Type B pancreatic cell (in vitro differentiated cells): ENCODE data around the gene TRMT11. TPM values are rescaled to one million over a fixed set of nuclear protein-coding genes. Genes with fewer than 3 reads are reported as not detected.
"Not testable (repeated sequence)": the region's sequence is repeated elsewhere in the genome, so short reads cannot be mapped to it uniquely, and the experiment has no call there.

ENCODE experiments used
- DNase-seq: peaks from one replicate; pipeline ENCODE4 v3.0.0; 2021; ENCODE audit warnings: mixed read lengths; ENCODE audit not compliant: unreplicated experiment; ENCODE audit errors: extremely low spot score
- H3K27ac Mint-ChIP-seq: 2 replicates; pipeline ENCODE4 v1.8.0; 2021; ENCODE audit warnings: mild to moderate bottlenecking, mixed read lengths
- H3K27me3 Mint-ChIP-seq: 2 replicates; pipeline ENCODE4 v1.8.0; 2021; ENCODE audit warnings: mixed read lengths
- H3K36me3 Mint-ChIP-seq: 2 replicates; pipeline ENCODE4 v1.8.0; 2021; ENCODE audit warnings: mixed read lengths
- H3K4me1 Mint-ChIP-seq: one replicate; pipeline ENCODE4 v1.8.0; 2021; ENCODE audit warnings: mixed read lengths; ENCODE audit not compliant: unreplicated experiment
- H3K4me3 Mint-ChIP-seq: 2 replicates; pipeline ENCODE4 v1.8.0; 2021; ENCODE audit warnings: mild to moderate bottlenecking, mixed read lengths
- H3K9me3 Mint-ChIP-seq: 2 replicates; pipeline ENCODE4 v1.8.0; 2021; ENCODE audit warnings: mixed read lengths
- total RNA-seq: library from RNA; stranded (reverse); gene quantifications from 2 replicates; pipeline ENCODE4 v1.2.1, GENCODE V29; 2021; ENCODE audit warnings: low replicate concordance
- TF ChIP-seq, protein P1 (sequence below): fragments of 200-600 bp; sonication (generic); conservative IDR thresholded peaks from 2 replicates; pipeline ENCODE4 v1.5.0; 2021; ENCODE audit warnings: antibody characterized with exemption, mild to moderate bottlenecking

Gene TRMT11
- total RNA-seq, 1 donor from 2014 or later: 22.3 TPM

DNA sequence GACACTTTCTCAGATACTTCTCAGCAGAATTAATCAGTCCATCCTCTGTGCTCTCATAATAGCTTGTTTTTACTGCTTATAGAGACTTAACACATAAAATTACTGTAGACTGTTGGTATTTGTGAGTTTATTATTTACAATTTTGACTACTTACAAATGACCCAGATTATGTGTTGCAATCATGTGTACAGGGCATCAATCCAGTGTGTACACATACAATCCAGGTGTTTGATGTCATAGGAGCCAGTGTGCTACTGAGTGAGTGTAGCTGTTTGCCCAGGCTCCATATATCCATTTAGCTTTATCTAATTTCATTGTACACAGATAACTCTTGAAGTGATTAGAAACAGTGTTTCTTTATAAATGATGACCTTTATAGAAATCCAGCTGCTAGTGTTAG, 31.3 kb downstream of the TRMT11 start:
- TF ChIP-seq, protein P1, sequence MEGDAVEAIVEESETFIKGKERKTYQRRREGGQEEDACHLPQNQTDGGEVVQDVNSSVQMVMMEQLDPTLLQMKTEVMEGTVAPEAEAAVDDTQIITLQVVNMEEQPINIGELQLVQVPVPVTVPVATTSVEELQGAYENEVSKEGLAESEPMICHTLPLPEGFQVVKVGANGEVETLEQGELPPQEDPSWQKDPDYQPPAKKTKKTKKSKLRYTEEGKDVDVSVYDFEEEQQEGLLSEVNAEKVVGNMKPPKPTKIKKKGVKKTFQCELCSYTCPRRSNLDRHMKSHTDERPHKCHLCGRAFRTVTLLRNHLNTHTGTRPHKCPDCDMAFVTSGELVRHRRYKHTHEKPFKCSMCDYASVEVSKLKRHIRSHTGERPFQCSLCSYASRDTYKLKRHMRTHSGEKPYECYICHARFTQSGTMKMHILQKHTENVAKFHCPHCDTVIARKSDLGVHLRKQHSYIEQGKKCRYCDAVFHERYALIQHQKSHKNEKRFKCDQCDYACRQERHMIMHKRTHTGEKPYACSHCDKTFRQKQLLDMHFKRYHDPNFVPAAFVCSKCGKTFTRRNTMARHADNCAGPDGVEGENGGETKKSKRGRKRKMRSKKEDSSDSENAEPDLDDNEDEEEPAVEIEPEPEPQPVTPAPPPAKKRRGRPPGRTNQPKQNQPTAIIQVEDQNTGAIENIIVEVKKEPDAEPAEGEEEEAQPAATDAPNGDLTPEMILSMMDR: no peak
- Mint-ChIP-seq H3K4me3 (no peak overlapping the region), H3K9me3 (no peaks in the 10 kb centered on the region), H3K4me1 (no peaks in the 10 kb centered on the region), H3K27me3 (no peaks in the 10 kb centered on the region), H3K27ac (no peak overlapping the region), H3K36me3 (peaks cover 64% of the 10 kb centered on the region)
- no peak for DNase-seq

DNA sequence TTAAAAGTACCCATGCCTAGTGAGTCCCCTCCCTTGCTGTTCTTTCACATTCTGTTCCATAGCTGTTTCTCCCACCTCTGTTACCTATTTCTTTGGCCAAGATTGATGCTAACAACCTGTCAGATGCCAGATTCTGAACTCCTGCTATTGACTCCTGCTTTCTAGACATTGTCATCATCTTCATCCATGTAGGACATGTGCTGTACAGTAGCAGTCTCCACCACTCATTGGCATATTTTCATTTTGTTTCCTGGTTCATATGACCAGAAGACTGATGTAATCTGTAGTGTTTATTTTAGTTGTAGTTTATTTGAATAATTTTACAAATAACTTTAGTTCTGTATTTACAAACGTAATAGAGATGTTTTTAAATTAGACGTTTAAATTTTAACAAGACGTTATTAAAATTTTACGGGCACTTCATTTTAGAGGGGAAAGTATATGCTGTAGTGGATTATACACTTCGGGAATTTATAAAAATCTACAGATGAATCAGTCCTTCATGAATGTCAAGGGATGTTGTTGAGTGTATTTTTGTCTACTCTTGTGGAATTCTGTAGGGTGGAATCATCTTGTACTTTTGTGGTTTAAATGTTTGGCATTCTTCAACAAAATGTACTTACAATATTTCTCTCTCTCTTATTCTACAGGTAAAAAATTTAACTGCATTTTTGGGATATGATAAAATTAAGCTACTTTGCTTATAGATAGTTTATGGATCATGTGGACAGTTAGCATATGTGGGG, 34.1 kb downstream of the TRMT11 start:
- Mint-ChIP-seq H3K4me1 (no peaks in the 10 kb centered on the region), H3K27ac (no peak overlapping the region), H3K27me3 (no peaks in the 10 kb centered on the region), H3K9me3 (no peaks in the 10 kb centered on the region), H3K4me3 (no peak overlapping the region), H3K36me3 (peaks cover 60% of the 10 kb centered on the region)
- TF ChIP-seq, protein P1: no peak
- no peak for DNase-seq

DNA sequence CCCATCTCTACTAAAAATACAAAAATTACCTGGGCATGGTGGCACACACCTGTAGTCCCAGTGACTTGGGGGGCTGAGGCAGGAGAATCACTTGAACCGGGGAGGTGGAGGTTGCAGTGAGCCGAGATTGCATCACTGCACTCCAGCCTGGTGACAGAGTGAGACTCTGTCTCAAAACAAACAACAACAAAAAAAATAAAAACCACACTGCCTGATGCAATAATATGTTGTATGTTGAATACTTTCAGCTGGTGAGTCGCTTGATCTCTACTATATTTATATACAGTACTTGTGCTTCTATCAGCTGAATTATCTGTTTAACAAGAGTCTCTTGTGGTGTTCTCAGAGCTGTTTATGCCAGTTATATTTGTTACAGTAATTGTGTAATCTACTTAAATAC, 37.1 kb downstream of the TRMT11 start:
- H3K27me3 Mint-ChIP-seq, H3K9me3 Mint-ChIP-seq, H3K4me3 Mint-ChIP-seq, H3K4me1 Mint-ChIP-seq, DNase-seq, H3K27ac Mint-ChIP-seq: not testable (repeated sequence)
- peaks cover 52% of the 10 kb centered on the region for H3K36me3 Mint-ChIP-seq

GRCh38 chr6:126026001-126026400, 39.7 kb downstream of the TRMT11 start:
- TF ChIP-seq, protein P1: no peak
- H3K4me1 Mint-ChIP-seq: no peaks in the 10 kb centered on the region
- H3K9me3 Mint-ChIP-seq: no peaks in the 10 kb centered on the region
- no peak for DNase-seq
- H3K27ac Mint-ChIP-seq: no peak overlapping the region
- peaks cover 44% of the 10 kb centered on the region for H3K36me3 Mint-ChIP-seq
- no peaks in the 10 kb centered on the region for H3K27me3 Mint-ChIP-seq
- H3K4me3 Mint-ChIP-seq: no peak overlapping the region

- H3K36me3 Mint-ChIP-seq: peaks cover 31% of the 10 kb centered on the region
Observed at GRCh38 chr6:126027601-126028000, 41.3 kb downstream of the TRMT11 start.

DNA sequence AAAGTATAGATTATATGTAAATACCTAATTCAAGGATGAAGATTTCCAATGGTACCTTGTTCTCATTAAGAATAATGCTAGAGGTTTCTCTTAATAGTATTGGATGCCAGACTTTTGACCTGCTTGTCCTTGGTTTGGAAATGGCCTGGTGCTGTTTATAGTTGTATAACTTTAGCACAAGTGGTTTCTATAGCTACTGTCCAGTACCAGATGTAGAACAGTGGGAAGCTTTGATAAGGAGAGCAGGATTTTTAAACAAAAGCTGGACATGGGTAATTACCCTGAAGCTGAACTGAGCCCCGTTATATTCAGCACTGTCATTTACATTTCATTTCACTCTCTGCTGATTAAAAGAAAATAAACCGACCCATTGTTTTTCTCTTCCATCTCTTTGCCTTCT, 43.7 kb downstream of the TRMT11 start:
- H3K36me3 Mint-ChIP-seq: peaks cover 29% of the 10 kb centered on the region

More at GRCh38 chr6:126027601-126028000, 41.3 kb downstream of the TRMT11 start:
- H3K4me1 Mint-ChIP-seq: no peaks in the 10 kb centered on the region
- DNase-seq: no peak
- TF ChIP-seq, protein P1: no peak
- H3K27me3 Mint-ChIP-seq: no peaks in the 10 kb centered on the region
- no peak overlapping the region for H3K4me3 Mint-ChIP-seq
- no peak overlapping the region for H3K27ac Mint-ChIP-seq
- H3K9me3 Mint-ChIP-seq: no peaks in the 10 kb centered on the region

More for the DNA sequence above, 43.7 kb downstream of the TRMT11 start:
- Mint-ChIP-seq H3K4me1 (peaks cover 7% of the 10 kb centered on the region), H3K4me3 (no peak overlapping the region), H3K9me3 (no peaks in the 10 kb centered on the region), H3K27ac (no peak overlapping the region), H3K27me3 (no peaks in the 10 kb centered on the region)
- TF ChIP-seq, protein P1: no peak
- DNase-seq: no peak
